Astrocyte (in vitro differentiated cells and primary cell): Measurements from ENCODE around the gene ZSWIM9. TPM values are rescaled to one million over a fixed set of nuclear protein-coding genes. Genes with fewer than 3 reads are reported as not detected.

Experiments
- DNase-seq: peaks from one replicate; pipeline ENCODE4 v3.0.0-alpha.2; 2010; ENCODE audit warnings: low read depth
- FAIRE-seq: peaks from 2 replicates; lab custom pipeline; 2011; peaks lifted over from hg19 to GRCh38; lab: Jason Lieb, UNC
- H2AFZ ChIP-seq: 2 replicates; pipeline ENCODE4 v1.6.0; 2012; ENCODE audit warnings: low read depth, low read length, inconsistent platforms
- H3K27ac ChIP-seq: 2 replicates; pipeline ENCODE4 v1.5.1; 2011; ENCODE audit warnings: low read depth, low read length, inconsistent platforms
- H3K27me3 ChIP-seq: 2 replicates; pipeline ENCODE4 v1.6.0; 2011; ENCODE audit warnings: low read length, inconsistent platforms; ENCODE audit not compliant: insufficient read depth
- H3K36me3 ChIP-seq: 2 replicates; pipeline ENCODE4 v1.5.1; 2011; ENCODE audit warnings: low read length, inconsistent platforms; ENCODE audit not compliant: insufficient read depth
- H3K4me1 ChIP-seq: 2 replicates; pipeline ENCODE4 v1.5.1; 2011; ENCODE audit warnings: low read length, inconsistent platforms; ENCODE audit not compliant: insufficient read depth
- H3K4me2 ChIP-seq: 2 replicates; pipeline ENCODE4 v1.6.0; 2012; ENCODE audit warnings: low read length, inconsistent platforms
- H3K4me3 ChIP-seq: 2 replicates; pipeline ENCODE4 v1.5.1; 2011; ENCODE audit warnings: low read depth, mild to moderate bottlenecking, low read length, inconsistent platforms; ENCODE audit not compliant: insufficient read depth
- H3K79me2 ChIP-seq: 2 replicates; pipeline ENCODE4 v1.6.0; 2012; ENCODE audit warnings: mild to moderate bottlenecking, low read length, inconsistent platforms; ENCODE audit not compliant: insufficient read depth
- H3K9ac ChIP-seq: 2 replicates; pipeline ENCODE4 v1.6.0; 2012; ENCODE audit warnings: mild to moderate bottlenecking, low read length, inconsistent platforms
- H3K9me3 ChIP-seq: 2 replicates; pipeline ENCODE4 v1.5.1; 2012; ENCODE audit warnings: low read depth, mild to moderate bottlenecking, low read length, inconsistent platforms; ENCODE audit not compliant: insufficient read depth
- H4K20me1 ChIP-seq: 2 replicates; pipeline ENCODE4 v1.6.0; 2012; ENCODE audit warnings: low read length, inconsistent platforms; ENCODE audit not compliant: insufficient read depth
- H3K27ac Mint-ChIP-seq: one replicate; pipeline ENCODE4 v1.8.0; 2021; ENCODE audit warnings: mild to moderate bottlenecking, mixed read lengths; ENCODE audit not compliant: unreplicated experiment
- H3K27me3 Mint-ChIP-seq: one replicate; pipeline ENCODE4 v1.8.0; 2021; ENCODE audit warnings: low read depth, mixed read lengths; ENCODE audit not compliant: unreplicated experiment
- H3K36me3 Mint-ChIP-seq: one replicate; pipeline ENCODE4 v1.8.0; 2021; ENCODE audit warnings: low read depth, mixed read lengths; ENCODE audit not compliant: unreplicated experiment
- H3K4me1 Mint-ChIP-seq: one replicate; pipeline ENCODE4 v1.8.0; 2021; ENCODE audit warnings: low read depth, mixed read lengths; ENCODE audit not compliant: unreplicated experiment
- H3K4me3 Mint-ChIP-seq: one replicate; pipeline ENCODE4 v1.8.0; 2021; ENCODE audit warnings: mild to moderate bottlenecking, moderate library complexity, mixed read lengths; ENCODE audit not compliant: unreplicated experiment
- H3K9me3 Mint-ChIP-seq: one replicate; pipeline ENCODE4 v1.8.0; 2021; ENCODE audit warnings: mild to moderate bottlenecking, mixed read lengths; ENCODE audit not compliant: unreplicated experiment
- CTCF ChIP-seq: IDR thresholded peaks from 2 replicates; pipeline ENCODE4 v1.5.1; 2011; ENCODE audit warnings: low read depth, mild to moderate bottlenecking, inconsistent platforms, low read length, moderate library complexity; ENCODE audit not compliant: insufficient read depth
- EZH2 ChIP-seq: IDR thresholded peaks from 2 replicates; pipeline ENCODE4 v1.6.1; 2012; ENCODE audit warnings: mild to moderate bottlenecking, low read length, inconsistent platforms; ENCODE audit not compliant: insufficient read depth
- total RNA-seq: library from RNA; stranded (reverse); gene quantifications from 2 replicates; pipeline ENCODE4 v1.2.1, GENCODE V29; 2021

Gene ZSWIM9
- total RNA-seq, 1 donor from 2014 or later = 4.7 TPM

- no peaks in the 10 kb centered on the region for H3K27me3 ChIP-seq
- no peak for FAIRE-seq
- H3K9me3 Mint-ChIP-seq = peaks cover 2% of the 10 kb centered on the region
Measured at GRCh38 chr19:48203794-48204628, 33.5 kb downstream of the ZSWIM9 start.

GRCh38 chr19:48206397-48207093 lies 36.1 kb downstream of the ZSWIM9 start:
- FAIRE-seq = no peak
- H3K4me3 Mint-ChIP-seq = peak overlapping the region; percentile 45

More at GRCh38 chr19:48203794-48204628, 33.5 kb downstream of the ZSWIM9 start:
- Histone ChIP-seq H3K9me3 (no peaks in the 10 kb centered on the region), H3K9ac (peak overlapping the region; percentile 90), H3K4me2 (peak overlapping the region; percentile 99), H3K4me1 (peaks cover 7% of the 10 kb centered on the region), H4K20me1 (no peaks in the 10 kb centered on the region), H2AFZ (peak overlapping the region; percentile 84), H3K36me3 (no peaks in the 10 kb centered on the region), H3K27ac (peak overlapping the region; percentile 47), H3K79me2 (peaks cover 2% of the 10 kb centered on the region), H3K4me3 (peak overlapping the region; percentile 79)
- peak; percentile 93 for DNase-seq
- TF ChIP-seq CTCF (no peak), EZH2 (no peak)
- Mint-ChIP-seq H3K27me3 (no peaks in the 10 kb centered on the region), H3K27ac (no peak overlapping the region), H3K4me1 (no peaks in the 10 kb centered on the region), H3K36me3 (peaks cover 3% of the 10 kb centered on the region), H3K4me3 (no peak overlapping the region)

More at GRCh38 chr19:48206397-48207093, 36.1 kb downstream of the ZSWIM9 start:
- peaks cover 2% of the 10 kb centered on the region for H3K9me3 Mint-ChIP-seq
- no peaks in the 10 kb centered on the region for H4K20me1 ChIP-seq
- H3K27ac ChIP-seq = no peak overlapping the region
- H3K9ac ChIP-seq = no peak overlapping the region
- DNase-seq = no peak
- no peaks in the 10 kb centered on the region for H3K27me3 ChIP-seq
- H3K4me2 ChIP-seq = no peak overlapping the region
- H2AFZ ChIP-seq = no peak overlapping the region
- H3K9me3 ChIP-seq = no peaks in the 10 kb centered on the region
- H3K36me3 Mint-ChIP-seq = peaks cover 4% of the 10 kb centered on the region
- no peak overlapping the region for H3K27ac Mint-ChIP-seq
- peaks cover 2% of the 10 kb centered on the region for H3K79me2 ChIP-seq
- peaks cover 7% of the 10 kb centered on the region for H3K4me1 ChIP-seq
- no peaks in the 10 kb centered on the region for H3K4me1 Mint-ChIP-seq
- no peak overlapping the region for H3K4me3 ChIP-seq
- no peak for TF ChIP-seq EZH2
- TF ChIP-seq CTCF = no peak
- no peaks in the 10 kb centered on the region for H3K27me3 Mint-ChIP-seq
- no peaks in the 10 kb centered on the region for H3K36me3 ChIP-seq
